ENCODE measurements around the gene DYNAP. TPM values are rescaled to one million over a fixed set of nuclear protein-coding genes. Genes with fewer than 3 reads are reported as not detected.
A peak's percentile ranks its signal among the peaks of the same experiment; 100 is the strongest.

DYNAP gene
- total RNA-seq, 1 donor from 2014 or later = not detected

- Mint-ChIP-seq H3K27ac (no peak overlapping the region), H3K27me3 (no peaks in the 10 kb centered on the region), H3K4me3 (no peak overlapping the region), H3K9me3 (no peaks in the 10 kb centered on the region), H3K4me1 (ENCODE audit: unreplicated experiment) (peaks cover 6% of the 10 kb centered on the region), H3K36me3 (no peaks in the 10 kb centered on the region)
- no peak for TF ChIP-seq CTCF (conservative IDR thresholded peaks at IDR 0.05)
- no peak for DNase-seq (ENCODE audit: extremely low spot score, unreplicated experiment)
These were observed 13.2 kb downstream of the DYNAP start for GRCh38 chr18:54604211-54604610.

GRCh38 chr18:54606835-54607212 lies 15.8 kb downstream of the DYNAP start:
- DNase-seq (ENCODE audit: extremely low spot score, unreplicated experiment) = no peak

GRCh38 chr18:54607213-54608027 lies 16.4 kb downstream of the DYNAP start:
- DNase-seq (ENCODE audit: extremely low spot score, unreplicated experiment) = no peak
- peaks cover 6% of the 10 kb centered on the region for H3K4me1 Mint-ChIP-seq (ENCODE audit: unreplicated experiment)

More at GRCh38 chr18:54606835-54607212, 15.8 kb downstream of the DYNAP start:
- H3K9me3 Mint-ChIP-seq = no peaks in the 10 kb centered on the region
- no peaks in the 10 kb centered on the region for H3K27me3 Mint-ChIP-seq
- peak overlapping the region; percentile 95 for H3K27ac Mint-ChIP-seq
- no peak for TF ChIP-seq CTCF (conservative IDR thresholded peaks at IDR 0.05)
- no peaks in the 10 kb centered on the region for H3K36me3 Mint-ChIP-seq
- H3K4me3 Mint-ChIP-seq = peak overlapping the region; percentile 71
- H3K4me1 Mint-ChIP-seq (ENCODE audit: unreplicated experiment) = peaks cover 6% of the 10 kb centered on the region

GRCh38 chr18:54608028-54608642 lies 17.1 kb downstream of the DYNAP start:
- Mint-ChIP-seq H3K4me1 (ENCODE audit: unreplicated experiment) (peaks cover 6% of the 10 kb centered on the region), H3K36me3 (no peaks in the 10 kb centered on the region), H3K27ac (peak overlapping the region; percentile 95), H3K27me3 (no peaks in the 10 kb centered on the region), H3K4me3 (peak overlapping the region; percentile 71), H3K9me3 (no peaks in the 10 kb centered on the region)
- no peak for TF ChIP-seq CTCF (conservative IDR thresholded peaks at IDR 0.05)
- no peak for DNase-seq (ENCODE audit: extremely low spot score, unreplicated experiment)

More at GRCh38 chr18:54607213-54608027, 16.4 kb downstream of the DYNAP start:
- Mint-ChIP-seq H3K9me3 (no peaks in the 10 kb centered on the region), H3K27me3 (no peaks in the 10 kb centered on the region), H3K27ac (peak overlapping the region; percentile 95), H3K36me3 (no peaks in the 10 kb centered on the region), H3K4me3 (peak overlapping the region; percentile 71)
- no peak for TF ChIP-seq CTCF (conservative IDR thresholded peaks at IDR 0.05)

- no peaks in the 10 kb centered on the region for H3K9me3 Mint-ChIP-seq
- H3K4me1 Mint-ChIP-seq (ENCODE audit: unreplicated experiment) = peaks cover 6% of the 10 kb centered on the region
- H3K27ac Mint-ChIP-seq = no peak overlapping the region
- DNase-seq (ENCODE audit: extremely low spot score, unreplicated experiment) = no peak
- H3K4me3 Mint-ChIP-seq = no peak overlapping the region
- H3K27me3 Mint-ChIP-seq = no peaks in the 10 kb centered on the region
- H3K36me3 Mint-ChIP-seq = no peaks in the 10 kb centered on the region
- no peak for TF ChIP-seq CTCF (conservative IDR thresholded peaks at IDR 0.05)
These were observed 20.8 kb downstream of the DYNAP start for GRCh38 chr18:54611816-54612215.
